ENCODE data around the gene LRRC52. TPM values are rescaled to one million over a fixed set of nuclear protein-coding genes. Genes with fewer than 3 reads are reported as not detected.

Gene LRRC52
- total RNA-seq, 2 donors from 2014 or later: not detected

DNA sequence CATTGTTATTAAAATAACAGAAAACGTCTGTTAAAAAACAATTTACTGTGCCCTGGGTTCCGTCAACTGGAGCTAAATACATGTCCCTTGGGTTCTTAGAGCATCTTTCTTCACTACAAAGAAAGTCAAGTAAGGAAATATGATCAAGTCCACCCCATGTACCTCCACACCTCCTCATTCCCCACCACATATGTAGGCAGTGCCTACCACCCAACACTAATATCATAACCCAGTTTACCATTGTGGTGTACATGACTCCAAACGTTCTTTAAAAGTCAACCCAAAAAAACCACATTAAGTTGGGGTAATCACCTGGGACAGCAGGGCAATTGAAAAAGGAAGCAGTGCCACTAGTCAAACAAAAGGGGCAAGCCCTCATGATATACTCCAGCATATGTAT, 7.8 kb upstream of the LRRC52 start:
- H3K9me3 ChIP-seq: no peaks in the 10 kb centered on the region
- TF ChIP-seq POLR2A (IDR thresholded peaks at IDR 0.05): no peak
- TF ChIP-seq, protein P1, sequence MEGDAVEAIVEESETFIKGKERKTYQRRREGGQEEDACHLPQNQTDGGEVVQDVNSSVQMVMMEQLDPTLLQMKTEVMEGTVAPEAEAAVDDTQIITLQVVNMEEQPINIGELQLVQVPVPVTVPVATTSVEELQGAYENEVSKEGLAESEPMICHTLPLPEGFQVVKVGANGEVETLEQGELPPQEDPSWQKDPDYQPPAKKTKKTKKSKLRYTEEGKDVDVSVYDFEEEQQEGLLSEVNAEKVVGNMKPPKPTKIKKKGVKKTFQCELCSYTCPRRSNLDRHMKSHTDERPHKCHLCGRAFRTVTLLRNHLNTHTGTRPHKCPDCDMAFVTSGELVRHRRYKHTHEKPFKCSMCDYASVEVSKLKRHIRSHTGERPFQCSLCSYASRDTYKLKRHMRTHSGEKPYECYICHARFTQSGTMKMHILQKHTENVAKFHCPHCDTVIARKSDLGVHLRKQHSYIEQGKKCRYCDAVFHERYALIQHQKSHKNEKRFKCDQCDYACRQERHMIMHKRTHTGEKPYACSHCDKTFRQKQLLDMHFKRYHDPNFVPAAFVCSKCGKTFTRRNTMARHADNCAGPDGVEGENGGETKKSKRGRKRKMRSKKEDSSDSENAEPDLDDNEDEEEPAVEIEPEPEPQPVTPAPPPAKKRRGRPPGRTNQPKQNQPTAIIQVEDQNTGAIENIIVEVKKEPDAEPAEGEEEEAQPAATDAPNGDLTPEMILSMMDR (IDR thresholded peaks at IDR 0.05): no peak
- no peak overlapping the region for H3K27ac ChIP-seq
- DNase-seq (no peak), ATAC-seq (no peak)
- no peaks in the 10 kb centered on the region for H3K36me3 ChIP-seq (replicated peaks in 1 of 2; ENCODE audit: insufficient read depth in 1 of 2, low read depth in 2 of 2)
- H3K4me3 ChIP-seq: no peak overlapping the region
- no peaks in the 10 kb centered on the region for H3K4me1 ChIP-seq
- intact Hi-C loops (cut with DNase I): no loop called here
- 63 to 74% methylated on average over 3 of the region's 3 CpGs for WGBS, 2 donors
- H3K27me3 ChIP-seq: no peaks in the 10 kb centered on the region

DNA sequence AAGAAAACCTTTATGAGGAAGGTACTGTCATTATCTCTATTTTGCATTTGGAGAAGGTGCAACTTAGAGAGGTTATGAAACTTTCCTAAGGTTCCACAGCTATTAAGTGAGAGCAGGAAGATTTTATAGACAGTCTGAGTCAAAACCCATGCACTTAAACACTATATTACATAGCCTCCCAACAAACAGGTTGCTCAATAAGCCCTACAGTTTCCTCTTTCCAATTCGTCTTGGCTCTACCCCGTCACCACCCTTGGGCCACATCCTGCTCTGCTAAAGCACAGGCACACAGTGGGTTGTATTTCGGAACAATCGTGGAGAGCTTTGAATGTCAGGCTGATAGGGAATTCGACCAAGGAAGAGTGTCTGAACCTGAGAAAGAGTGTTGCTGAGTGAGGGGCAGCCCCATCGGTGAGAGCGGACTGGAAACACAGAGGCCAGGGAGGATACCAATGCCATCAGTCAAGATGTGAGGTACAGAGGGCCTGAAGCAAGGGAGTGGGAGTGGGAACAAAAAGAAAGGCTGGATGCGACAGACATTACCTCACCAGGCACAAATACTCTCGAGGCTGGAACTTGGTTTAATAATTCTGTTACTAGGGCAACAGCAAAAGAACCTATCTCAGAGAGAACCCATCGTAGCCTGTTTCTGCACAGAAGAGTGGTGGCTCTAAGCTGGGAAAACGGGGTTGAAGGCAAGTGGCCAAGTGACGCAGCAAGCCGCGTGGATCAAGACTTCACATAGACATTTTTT, 6.3 kb upstream of the LRRC52 start:
- Histone ChIP-seq H3K27me3 (no peaks in the 10 kb centered on the region), H3K4me1 (no peaks in the 10 kb centered on the region), H3K36me3 (replicated peaks in 1 of 2; ENCODE audit: insufficient read depth in 1 of 2, low read depth in 2 of 2) (no peaks in the 10 kb centered on the region), H3K4me3 (no peak overlapping the region), H3K27ac (no peak overlapping the region), H3K9me3 (no peaks in the 10 kb centered on the region)
- 56 to 58% methylated on average over 14 of the region's 14 CpGs for WGBS, 2 donors
- ATAC-seq (no peak), DNase-seq (no peak)
- intact Hi-C loops (cut with DNase I): no loop called here
- TF ChIP-seq, protein P1 (IDR thresholded peaks at IDR 0.05): no peak
- TF ChIP-seq POLR2A (IDR thresholded peaks at IDR 0.05): no peak

DNA sequence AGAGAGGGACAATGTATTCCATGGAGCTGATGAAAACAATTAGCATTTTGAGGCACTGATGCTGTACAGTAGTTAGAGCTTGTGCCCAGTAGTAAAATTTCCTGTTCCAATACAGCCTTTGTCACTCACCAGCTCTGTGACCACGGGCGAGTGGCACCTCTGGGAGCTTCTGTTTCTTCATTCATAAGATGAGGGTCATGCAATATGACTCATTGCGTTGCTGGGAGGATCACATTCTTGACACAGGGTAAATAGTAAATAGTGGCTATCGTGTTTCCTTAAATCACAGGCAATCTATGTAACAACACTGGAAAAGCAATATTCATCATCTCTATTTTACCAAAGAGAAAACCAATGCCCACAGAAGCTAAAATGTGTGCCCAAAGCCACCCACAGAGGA, 4.5 kb upstream of the LRRC52 start:
- no peak for TF ChIP-seq POLR2A (IDR thresholded peaks at IDR 0.05)
- TF ChIP-seq, protein P1 (IDR thresholded peaks at IDR 0.05): no peak
- Histone ChIP-seq H3K36me3 (replicated peaks in 1 of 2; ENCODE audit: insufficient read depth in 1 of 2, low read depth in 2 of 2) (no peaks in the 10 kb centered on the region), H3K9me3 (no peaks in the 10 kb centered on the region), H3K27me3 (no peaks in the 10 kb centered on the region), H3K4me3 (no peak overlapping the region), H3K4me1 (peaks cover 11% of the 10 kb centered on the region), H3K27ac (no peak overlapping the region)
- ATAC-seq: no peak
- intact Hi-C loops (cut with DNase I): no loop called here
- DNase-seq: no peak
- 71 to 74% methylated on average over 4 of the region's 4 CpGs for WGBS, 2 donors

DNA sequence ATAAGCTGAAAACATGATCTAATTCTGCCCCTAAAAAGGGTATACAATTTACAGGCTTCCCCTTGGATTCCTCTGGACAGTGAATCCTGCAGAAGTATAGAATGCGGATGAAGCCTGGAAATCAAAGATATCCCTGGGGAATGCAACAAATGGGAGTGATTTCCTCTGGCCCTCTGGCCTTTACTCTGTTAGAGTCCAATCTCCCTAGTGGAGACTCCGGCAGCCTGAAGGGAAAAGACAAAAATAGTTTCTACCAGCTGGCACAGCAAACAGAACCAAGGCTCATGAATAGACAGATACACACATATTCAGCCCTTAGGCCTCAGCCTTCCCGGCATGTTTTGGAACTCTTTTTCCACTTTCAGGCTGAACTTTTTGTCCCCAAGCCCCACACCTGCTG, 3.9 kb upstream of the LRRC52 start:
- Histone ChIP-seq H3K36me3 (replicated peaks in 1 of 2; ENCODE audit: insufficient read depth in 1 of 2, low read depth in 2 of 2) (no peaks in the 10 kb centered on the region), H3K27me3 (no peaks in the 10 kb centered on the region), H3K9me3 (no peaks in the 10 kb centered on the region), H3K4me1 (peaks cover 12% of the 10 kb centered on the region), H3K27ac (no peak overlapping the region), H3K4me3 (no peak overlapping the region)
- DNase-seq (no peak), ATAC-seq (no peak)
- intact Hi-C loops (cut with DNase I): no loop called here
- TF ChIP-seq POLR2A (IDR thresholded peaks at IDR 0.05): no peak
- TF ChIP-seq, protein P1 (IDR thresholded peaks at IDR 0.05): no peak
- WGBS, 2 donors: 90 to 92% methylated on average over 3 of the region's 3 CpGs

Data from body of pancreas (tissue), 4 donors.